Skin of body (tissue), 2 donors: ENCODE results near the gene VSNL1. TPM values are rescaled to one million over a fixed set of nuclear protein-coding genes. Genes with fewer than 3 reads are reported as not detected.

Experiments used
- DNase-seq: peaks from one replicate; lab custom pipeline; 2025; lab: John Stamatoyannopoulos, UW
- total RNA-seq: library from RNA; depleted of rRNA; stranded (reverse); fragments of >200 nt; gene quantifications from one replicate; pipeline ENCODE4 v1.2.3, GENCODE V29; 2014

VSNL1 gene
- total RNA-seq = 21.9 TPM

- DNase-seq = peak; percentile 94
Observed at GRCh38 chr2:17540093-17540812, at the start of gene VSNL1. VSNL1 (plus strand) TSS chr2:17540696; CDS start chr2:17592075, 51,379 bp downstream.

- DNase-seq = no peak
Observed at GRCh38 chr2:17495590-17495989, 44.9 kb upstream of the VSNL1 start.

- no peak for DNase-seq
Observed at GRCh38 chr2:17497718-17498117, 42.8 kb upstream of the VSNL1 start.

- no peak for DNase-seq
Observed at GRCh38 chr2:17506736-17507616, 33.5 kb upstream of the VSNL1 start.

GRCh38 chr2:17515652-17516051, 24.8 kb upstream of the VSNL1 start:
- no peak for DNase-seq

- no peak for DNase-seq
Observed at GRCh38 chr2:17517481-17518211, 22.9 kb upstream of the VSNL1 start.

GRCh38 chr2:17518212-17519154, 22.0 kb upstream of the VSNL1 start, which contains the start of gene RAD51AP2:
RAD51AP2 (minus strand) TSS chr2:17518440; CDS start chr2:17518415, 25 bp downstream.
- DNase-seq = peak; percentile 63

- DNase-seq = no peak
Observed at GRCh38 chr2:17519486-17519885, 21.0 kb upstream of the VSNL1 start.

- DNase-seq = no peak
Observed at GRCh38 chr2:17520761-17521160, 19.7 kb upstream of the VSNL1 start.

GRCh38 chr2:17521621-17522020, 18.9 kb upstream of the VSNL1 start:
- no peak for DNase-seq

GRCh38 chr2:17522303-17522702, 18.2 kb upstream of the VSNL1 start:
- DNase-seq = no peak

- DNase-seq = no peak
Observed at GRCh38 chr2:17529771-17530170, 10.7 kb upstream of the VSNL1 start.

- no peak for DNase-seq
Observed at GRCh38 chr2:17533546-17533945, 7.0 kb upstream of the VSNL1 start.

- no peak for DNase-seq
Observed at GRCh38 chr2:17536416-17536815, 4.1 kb upstream of the VSNL1 start.

GRCh38 chr2:17538022-17538843, 2.3 kb upstream of the VSNL1 start:
- DNase-seq = peak; percentile 63

GRCh38 chr2:17538844-17539554, 1.5 kb upstream of the VSNL1 start:
- peak; percentile 74 for DNase-seq

GRCh38 chr2:17539611-17540092, 844 bp upstream of the VSNL1 start:
- peak; percentile 43 for DNase-seq

- peak; percentile 63 for DNase-seq
Observed at GRCh38 chr2:17540813-17541530, 476 bp downstream of the VSNL1 start.
